Calu3 (cell line): Measurements from ENCODE around the gene ITGA2. TPM values are rescaled to one million over a fixed set of nuclear protein-coding genes. Genes with fewer than 3 reads are reported as not detected.

Experiments used
- BruUV-seq: library from RNA; stranded (reverse); fragments of 400-500 nt; replicated peaks from 2 replicates; lab custom pipeline; 2021; lab: Mats Ljungman, UMichigan
- CTCF ChIA-PET: fragments of 300-600 bp; sonication (Branson Sonifier 250); formaldehyde crosslinking; loops from one replicate; lab custom pipeline; 2022; ENCODE audit warnings: antibody characterized with exemption; lab: Charles Lee
- DNase-seq: peaks from one replicate; pipeline ENCODE4 v3.0.0; 2022
- H3K27ac Mint-ChIP-seq: one replicate; pipeline ENCODE4 v1.8.0; 2022; ENCODE audit warnings: mixed read lengths; ENCODE audit not compliant: unreplicated experiment
- H3K27me3 Mint-ChIP-seq: one replicate; pipeline ENCODE4 v1.8.0; 2022; ENCODE audit warnings: mixed read lengths; ENCODE audit not compliant: unreplicated experiment
- H3K36me3 Mint-ChIP-seq: one replicate; pipeline ENCODE4 v1.8.0; 2022; ENCODE audit warnings: mild to moderate bottlenecking, moderate library complexity, mixed read lengths; ENCODE audit not compliant: insufficient read depth, unreplicated experiment
- H3K4me1 Mint-ChIP-seq: one replicate; pipeline ENCODE4 v1.8.0; 2022; ENCODE audit warnings: mild to moderate bottlenecking, low read depth, mixed read lengths; ENCODE audit not compliant: unreplicated experiment
- H3K4me3 Mint-ChIP-seq: one replicate; pipeline ENCODE4 v1.8.0; 2022; ENCODE audit warnings: mild to moderate bottlenecking, low read depth, moderate library complexity, mixed read lengths; ENCODE audit not compliant: unreplicated experiment
- H3K9me3 Mint-ChIP-seq: one replicate; pipeline ENCODE4 v1.8.0; 2022; ENCODE audit warnings: low read depth, mixed read lengths; ENCODE audit not compliant: unreplicated experiment
- CTCF ChIP-seq: fragments of 200-600 bp; IDR thresholded peaks from one replicate; pipeline ENCODE4 v1.8.0; 2022; ENCODE audit warnings: antibody characterized with exemption; ENCODE audit not compliant: unreplicated experiment
- intact Hi-C: fragments of 100-400 bp; cut with micrococcal nuclease; formaldehyde crosslinking; loops from one replicate; pipeline ENCODE4 v1.10.0; 2022; ENCODE audit not compliant: unreplicated experiment
- total RNA-seq: library from RNA; stranded (reverse); gene quantifications from 2 replicates; pipeline ENCODE4 v1.2.3, GENCODE V29; 2022

The ITGA2 gene
- total RNA-seq, 1 experiment from 2014 or later: 91.9 TPM

GRCh38 chr5:53112909-53113308, 123.8 kb downstream of the ITGA2 start:
- Mint-ChIP-seq H3K9me3 (no peaks in the 10 kb centered on the region), H3K4me3 (no peak overlapping the region), H3K27ac (no peak overlapping the region), H3K4me1 (peaks cover 9% of the 10 kb centered on the region), H3K36me3 (peaks cover 23% of the 10 kb centered on the region), H3K27me3 (no peaks in the 10 kb centered on the region)
- no TSS peak for BruUV-seq
- intact Hi-C loops: no loop called here
- no peak for DNase-seq
- no peak for TF ChIP-seq CTCF
- CTCF ChIA-PET: no interaction called here

- DNase-seq: no peak
- no peak overlapping the region for H3K4me3 Mint-ChIP-seq
- H3K36me3 Mint-ChIP-seq: peaks cover 21% of the 10 kb centered on the region
- CTCF ChIA-PET: interaction anchor here (2.1 kb wide), 1 partner anchor 198 kb away, joined by 4 read pairs; no protein-coding TSS in a partner anchor
- H3K27ac Mint-ChIP-seq: no peak overlapping the region
- H3K27me3 Mint-ChIP-seq: no peaks in the 10 kb centered on the region
- TF ChIP-seq CTCF: no peak
- H3K9me3 Mint-ChIP-seq: no peaks in the 10 kb centered on the region
- BruUV-seq: no TSS peak
- intact Hi-C loops: no loop called here
- H3K4me1 Mint-ChIP-seq: peaks cover 9% of the 10 kb centered on the region
Observed at GRCh38 chr5:53113947-53114346, 124.8 kb downstream of the ITGA2 start.

GRCh38 chr5:53114988-53115387, 125.8 kb downstream of the ITGA2 start:
- CTCF ChIA-PET: interaction anchor here (0.8 to 2.1 kb wide), 2 partner anchors 167 to 200 kb away, joined by 3 to 4 read pairs; no protein-coding TSS in a partner anchor
- intact Hi-C loops: no loop called here
- no peak overlapping the region for H3K4me3 Mint-ChIP-seq
- H3K4me1 Mint-ChIP-seq: peaks cover 9% of the 10 kb centered on the region
- no peak for TF ChIP-seq CTCF
- H3K9me3 Mint-ChIP-seq: no peaks in the 10 kb centered on the region
- no peak overlapping the region for H3K27ac Mint-ChIP-seq
- no peak for DNase-seq
- BruUV-seq: no TSS peak
- peaks cover 11% of the 10 kb centered on the region for H3K36me3 Mint-ChIP-seq
- no peaks in the 10 kb centered on the region for H3K27me3 Mint-ChIP-seq

GRCh38 chr5:53116597-53116996, 127.4 kb downstream of the ITGA2 start:
- CTCF ChIA-PET: no interaction called here

More at GRCh38 chr5:53116597-53116996, 127.4 kb downstream of the ITGA2 start:
- Mint-ChIP-seq H3K36me3 (no peaks in the 10 kb centered on the region), H3K27ac (no peak overlapping the region), H3K4me1 (no peaks in the 10 kb centered on the region), H3K9me3 (no peaks in the 10 kb centered on the region), H3K4me3 (no peak overlapping the region), H3K27me3 (no peaks in the 10 kb centered on the region)
- TF ChIP-seq CTCF: no peak
- no peak for DNase-seq
- intact Hi-C loops: no loop called here
- BruUV-seq: no TSS peak
